Thyroid gland (tissue), 4 donors: Measurements from ENCODE around the gene FAM193A. TPM values are rescaled to one million over a fixed set of nuclear protein-coding genes. Genes with fewer than 3 reads are reported as not detected.

ENCODE experiments used
- DNase-seq, 2 donors: peaks; one replicate each; pipeline ENCODE4 v3.0.0-alpha.2; 2019
- H3K27ac ChIP-seq, 3 donors: fragments of 200-600 bp; sonication (generic); 1 replicate in 2 of 3; 2 replicates in 1 of 3; pipeline ENCODE4 v1.5.1; 2016 to 2019; ENCODE audit warnings: mild to moderate bottlenecking in 1 of 3, moderate library complexity in 1 of 3
- H3K27me3 ChIP-seq: fragments of 200-600 bp; sonication (generic); one replicate; pipeline ENCODE4 v1.5.1; 2019
- H3K36me3 ChIP-seq, 2 donors: fragments of 200-600 bp; sonication (generic); one replicate each; pipeline ENCODE4 v1.5.1; 2016 to 2019
- H3K4me1 ChIP-seq, 2 donors: fragments of 200-600 bp; sonication (generic); one replicate each; pipeline ENCODE4 v1.5.1; 2017 to 2019
- H3K4me3 ChIP-seq, 3 donors: fragments of 200-600 bp; sonication (generic); replicated peaks in 1 of 3; 1 replicate in 2 of 3; 2 replicates in 1 of 3; pipeline ENCODE4 v1.5.1; 2016; ENCODE audit warnings: mild to moderate bottlenecking in 1 of 3
- H3K9me3 ChIP-seq: fragments of 200-600 bp; sonication (generic); one replicate; pipeline ENCODE4 v1.5.1; 2017
- CTCF ChIP-seq, 6 experiments: fragments of 200-600 bp in 3 of 6; fragments of 450-650 bp in 3 of 6; sonication (generic) in 3 of 6; IDR thresholded peaks; one replicate each; pipeline ENCODE4 v1.5.1; 2016 to 2019; ENCODE audit warnings: antibody characterized with exemption in 6 of 6, mild to moderate bottlenecking in 2 of 6, inconsistent platforms in 1 of 6, moderate library complexity in 1 of 6
- POLR2A ChIP-seq, 2 donors: fragments of 450-650 bp; IDR thresholded peaks; one replicate each; pipeline ENCODE4 v1.6.1; 2017; ENCODE audit warnings: antibody characterized with exemption in 2 of 2, mild to moderate bottlenecking in 2 of 2, moderate library complexity in 1 of 2
- WGBS, 2 donors: methylation state at CpG; one replicate each; pipeline ENCODE4 v1.1.5; 2017; 5-methylcytosine and 5-hydroxymethylcytosine counted together
- intact Hi-C: fragments of 100-400 bp; cut with DNase I; formaldehyde crosslinking; loops from one replicate; pipeline ENCODE4 v1.15.1; 2023
- total RNA-seq, 4 donors: library from RNA; depleted of rRNA; stranded (reverse); fragments of >200 nt; gene quantifications; one replicate each; pipeline ENCODE4 v1.2.3, GENCODE V29; 2016

FAM193A gene
- total RNA-seq, 4 donors from 2014 or later: 22.4 to 36.7 (median 30.3) TPM

GRCh38 chr4:2746891-2747695 is 210.6 kb downstream of the FAM193A start:
- WGBS, 2 donors: 77 to 86% methylated on average over 12 to 14 of the region's 16 CpGs
- intact Hi-C loops: no loop called here
- Histone ChIP-seq H3K4me1 (peaks cover 0 to 24% of the 10 kb centered on the region in 2 donors), H3K27me3 (no peaks in the 10 kb centered on the region), H3K27ac (peak overlapping the region in 1 of 3 donors; percentile 10), H3K9me3 (no peaks in the 10 kb centered on the region), H3K4me3 (no peak overlapping the region), H3K36me3 (peaks cover 40 to 42% of the 10 kb centered on the region in 2 donors)
- DNase-seq: no peak
- TF ChIP-seq POLR2A (IDR thresholded peaks at IDR 0.05) (no peak), CTCF (IDR thresholded peaks at IDR 0.05) (no peak)

- TF ChIP-seq CTCF (IDR thresholded peaks at IDR 0.05) (no peak), POLR2A (IDR thresholded peaks at IDR 0.05) (no peak)
- peaks cover 17 to 18% of the 10 kb centered on the region in 2 donors for H3K36me3 ChIP-seq
- intact Hi-C loops: no loop called here
- no peak overlapping the region for H3K4me3 ChIP-seq
- H3K4me1 ChIP-seq: peaks cover 4 to 18% of the 10 kb centered on the region in 2 donors
- no peak overlapping the region for H3K27ac ChIP-seq
- H3K9me3 ChIP-seq: no peaks in the 10 kb centered on the region
- H3K27me3 ChIP-seq: no peaks in the 10 kb centered on the region
- no peak for DNase-seq
- whole genome bisulfite sequencing, 2 donors: 86 to 88% methylated on average over 18 to 19 of the region's 19 CpGs
These were observed 214.5 kb downstream of the FAM193A start for GRCh38 chr4:2750719-2751605.

GRCh38 chr4:2753436-2753835 is 217.0 kb downstream of the FAM193A start:
- 76 to 79% methylated on average over 4 of the region's 4 CpGs for WGBS, 2 donors
- H3K9me3 ChIP-seq: no peaks in the 10 kb centered on the region
- DNase-seq: no peak
- intact Hi-C loops: no loop called here
- peaks cover 4 to 10% of the 10 kb centered on the region in 2 donors for H3K4me1 ChIP-seq
- TF ChIP-seq POLR2A (IDR thresholded peaks at IDR 0.05): no peak
- TF ChIP-seq CTCF (IDR thresholded peaks at IDR 0.05): no peak
- H3K4me3 ChIP-seq: no peak overlapping the region
- no peak overlapping the region for H3K27ac ChIP-seq
- no peaks in the 10 kb centered on the region for H3K36me3 ChIP-seq
- no peaks in the 10 kb centered on the region for H3K27me3 ChIP-seq

- Histone ChIP-seq H3K27ac (peak overlapping the region in 1 of 3 donors; percentile 64), H3K4me1 (peaks cover 4 to 10% of the 10 kb centered on the region in 2 donors), H3K9me3 (no peaks in the 10 kb centered on the region), H3K36me3 (no peaks in the 10 kb centered on the region), H3K4me3 (peak overlapping the region; percentile 87 to 88 (median 87)), H3K27me3 (no peaks in the 10 kb centered on the region)
- intact Hi-C loops: no loop called here
- DNase-seq: no peak
- 65 to 71% methylated on average over 19 to 20 of the region's 23 CpGs for WGBS, 2 donors
- TF ChIP-seq CTCF (IDR thresholded peaks at IDR 0.05): no peak
- no peak for TF ChIP-seq POLR2A (IDR thresholded peaks at IDR 0.05)
These were observed 218.7 kb downstream of the FAM193A start for GRCh38 chr4:2754848-2755819.
